GM19043 (cell line): ENCODE measurements around the gene FGD5.
A peak's percentile ranks its signal among the peaks of the same experiment; 100 is the strongest.

Experiments
- ATAC-seq: cut with Tn5 transposase; IDR thresholded peaks from one replicate; pipeline ENCODE4 v1.9.1; 2021; ENCODE audit warnings: low read depth; ENCODE audit not compliant: unreplicated experiment

The FGD5 gene, protein sequence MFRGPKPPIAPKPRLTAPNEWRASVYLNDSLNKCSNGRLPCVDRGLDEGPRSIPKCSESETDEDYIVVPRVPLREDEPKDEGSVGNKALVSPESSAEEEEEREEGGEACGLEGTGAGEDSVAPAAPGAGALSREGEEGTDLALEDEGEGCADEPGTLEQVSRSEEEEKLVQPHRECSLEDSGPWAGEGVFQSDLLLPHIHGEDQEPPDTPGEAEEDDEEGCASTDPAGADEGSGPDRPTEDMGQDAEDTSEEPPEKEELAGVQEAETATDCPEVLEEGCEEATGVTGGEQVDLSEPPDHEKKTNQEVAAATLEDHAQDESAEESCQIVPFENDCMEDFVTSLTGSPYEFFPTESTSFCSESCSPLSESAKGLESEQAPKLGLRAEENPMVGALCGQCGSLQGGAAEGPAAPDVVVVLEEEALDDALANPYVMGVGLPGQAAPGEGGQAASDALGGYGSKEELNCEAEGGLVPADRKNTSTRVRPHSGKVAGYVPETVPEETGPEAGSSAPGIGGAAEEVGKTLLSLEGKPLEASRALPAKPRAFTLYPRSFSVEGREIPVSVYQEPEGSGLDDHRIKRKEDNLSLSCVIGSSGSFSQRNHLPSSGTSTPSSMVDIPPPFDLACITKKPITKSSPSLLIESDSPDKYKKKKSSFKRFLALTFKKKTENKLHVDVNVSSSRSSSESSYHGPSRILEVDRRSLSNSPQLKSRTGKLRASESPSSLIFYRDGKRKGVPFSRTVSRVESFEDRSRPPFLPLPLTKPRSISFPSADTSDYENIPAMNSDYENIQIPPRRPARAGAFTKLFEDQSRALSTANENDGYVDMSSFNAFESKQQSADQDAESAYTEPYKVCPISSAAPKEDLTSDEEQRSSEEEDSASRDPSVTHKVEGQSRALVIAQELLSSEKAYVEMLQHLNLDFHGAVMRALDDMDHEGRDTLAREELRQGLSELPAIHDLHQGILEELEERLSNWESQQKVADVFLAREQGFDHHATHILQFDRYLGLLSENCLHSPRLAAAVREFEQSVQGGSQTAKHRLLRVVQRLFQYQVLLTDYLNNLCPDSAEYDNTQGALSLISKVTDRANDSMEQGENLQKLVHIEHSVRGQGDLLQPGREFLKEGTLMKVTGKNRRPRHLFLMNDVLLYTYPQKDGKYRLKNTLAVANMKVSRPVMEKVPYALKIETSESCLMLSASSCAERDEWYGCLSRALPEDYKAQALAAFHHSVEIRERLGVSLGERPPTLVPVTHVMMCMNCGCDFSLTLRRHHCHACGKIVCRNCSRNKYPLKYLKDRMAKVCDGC (N-terminal part only)

DNA sequence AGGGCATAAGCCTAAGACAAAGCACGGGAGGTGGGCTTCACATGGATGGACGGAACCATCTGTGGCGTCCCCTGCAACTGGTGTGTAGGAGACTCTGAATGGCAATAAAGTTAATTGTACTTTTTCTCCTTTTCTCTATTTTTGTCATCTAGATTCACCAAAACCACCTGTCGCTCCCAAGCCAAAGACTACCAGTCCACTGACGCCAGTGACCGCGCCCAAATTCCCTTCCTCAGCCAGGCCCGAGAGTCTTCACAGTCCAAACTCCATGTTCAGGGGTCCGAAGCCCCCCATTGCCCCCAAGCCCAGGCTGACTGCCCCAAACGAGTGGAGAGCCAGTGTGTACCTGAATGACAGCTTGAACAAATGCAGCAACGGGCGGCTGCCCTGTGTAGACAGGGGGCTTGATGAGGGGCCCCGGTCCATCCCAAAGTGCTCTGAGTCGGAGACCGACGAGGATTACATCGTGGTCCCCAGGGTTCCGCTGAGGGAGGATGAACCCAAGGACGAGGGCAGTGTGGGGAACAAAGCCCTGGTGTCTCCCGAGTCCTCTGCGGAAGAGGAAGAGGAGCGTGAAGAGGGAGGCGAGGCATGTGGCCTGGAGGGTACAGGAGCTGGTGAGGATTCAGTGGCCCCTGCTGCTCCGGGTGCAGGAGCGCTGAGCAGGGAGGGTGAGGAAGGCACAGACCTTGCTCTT lies at the start of gene FGD5:
Gene FGD5, plus strand, starts transcription at position 159 of the 697 bp plus-strand sequence. Its CDS starts 110 bp downstream, at position 269.
- ATAC-seq = no peak

DNA sequence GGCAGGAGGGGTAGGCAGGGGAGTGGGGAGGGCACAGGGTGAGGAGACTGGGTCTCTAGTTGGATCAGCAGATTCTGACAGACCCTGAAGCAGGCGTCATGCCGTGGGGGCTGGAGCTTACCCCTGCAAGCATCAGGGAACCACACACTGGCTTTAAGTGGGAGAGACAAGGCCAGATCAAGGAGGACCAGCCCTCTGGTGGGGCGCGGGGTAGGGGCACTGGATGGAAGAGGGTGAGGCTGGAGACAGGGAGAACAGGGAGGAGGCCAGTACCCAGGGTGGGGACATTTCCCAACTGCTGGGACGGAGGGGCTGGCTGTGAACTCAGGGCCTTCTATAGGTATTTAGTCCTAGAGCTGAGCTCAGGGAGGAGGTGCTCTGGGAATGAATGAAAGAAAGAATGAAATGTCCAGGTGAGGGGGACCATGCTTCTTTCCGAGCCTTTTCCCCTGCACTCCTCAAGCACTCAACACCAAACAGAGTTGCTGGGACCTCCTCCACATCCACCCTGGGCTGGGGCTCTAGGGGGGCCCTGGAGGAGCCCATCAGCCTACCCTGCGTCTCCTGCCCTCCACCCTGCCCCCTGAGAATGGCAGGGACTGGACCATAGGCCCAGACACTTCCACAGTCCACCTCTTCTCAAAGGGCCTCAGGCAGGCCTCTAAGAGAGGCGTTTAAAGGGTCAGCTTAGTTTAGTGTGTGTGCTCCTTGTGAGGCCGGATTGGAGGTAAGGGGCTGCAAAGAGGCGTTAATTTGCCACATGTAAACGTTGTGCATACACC lies 49.0 kb upstream of the FGD5 start:
- no peak for ATAC-seq

DNA sequence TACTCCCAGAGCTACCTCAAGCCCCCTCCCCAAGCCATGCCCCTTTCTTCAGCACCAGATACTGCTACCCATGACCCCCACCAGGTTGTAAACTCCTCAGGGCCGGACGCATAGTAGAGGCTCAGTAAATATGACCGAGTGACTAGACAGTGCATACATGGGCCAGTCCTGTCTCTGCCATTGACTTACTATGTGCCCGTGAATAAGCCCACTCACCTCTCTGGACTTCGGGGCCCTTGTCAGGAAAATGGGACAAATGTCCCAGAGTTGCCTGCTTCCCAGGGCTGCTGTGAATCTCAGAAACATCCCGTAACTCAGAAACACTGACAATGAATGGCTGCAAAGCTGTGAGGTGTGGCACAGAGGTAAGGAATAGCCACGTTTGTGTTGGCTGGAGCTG lies 48.2 kb upstream of the FGD5 start:
- ATAC-seq = no peak

DNA sequence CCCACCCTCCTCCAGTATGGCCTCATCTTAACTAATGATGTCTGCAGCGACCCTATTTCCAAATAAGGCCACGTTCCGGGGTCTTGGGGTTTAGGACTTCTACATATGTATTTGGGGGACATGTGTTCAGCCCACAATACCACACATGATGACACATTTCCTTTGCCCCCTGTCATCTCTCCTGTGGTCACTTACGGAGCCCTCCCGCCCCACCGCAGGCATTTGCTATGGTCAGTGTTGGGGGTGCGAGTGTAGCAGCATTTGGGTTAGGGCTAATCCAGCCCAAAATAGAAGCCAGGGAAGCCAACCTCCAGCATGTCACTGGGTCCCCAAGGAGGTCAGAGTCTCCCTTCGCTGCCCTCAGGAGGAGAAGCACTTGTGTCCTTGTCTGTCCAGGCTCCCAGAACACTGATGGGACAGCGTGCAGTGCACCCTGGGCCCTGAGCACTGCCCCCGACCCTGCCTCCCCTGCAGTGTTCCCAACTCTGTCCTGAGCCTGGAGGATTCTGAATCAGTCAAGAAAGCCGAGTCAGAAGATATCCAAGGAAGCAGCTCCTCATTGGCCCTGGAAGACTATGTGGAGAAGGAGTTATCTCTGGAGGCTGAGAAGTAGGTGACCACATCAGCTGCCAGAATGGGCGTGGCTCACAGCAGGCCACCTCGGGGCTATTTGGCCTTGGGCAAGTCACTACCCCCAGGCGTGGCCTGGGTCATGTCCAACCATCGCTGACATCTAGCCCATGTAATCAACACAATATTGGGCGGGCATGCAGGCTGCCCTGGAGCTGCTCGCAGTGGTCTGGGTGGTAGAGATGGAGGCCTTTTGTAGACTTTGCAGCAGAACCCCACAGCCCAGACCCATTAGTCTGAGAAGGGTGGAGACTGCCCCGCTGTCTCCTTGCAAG lies 46.9 kb upstream of the FGD5 start:
- ATAC-seq = no peak

DNA sequence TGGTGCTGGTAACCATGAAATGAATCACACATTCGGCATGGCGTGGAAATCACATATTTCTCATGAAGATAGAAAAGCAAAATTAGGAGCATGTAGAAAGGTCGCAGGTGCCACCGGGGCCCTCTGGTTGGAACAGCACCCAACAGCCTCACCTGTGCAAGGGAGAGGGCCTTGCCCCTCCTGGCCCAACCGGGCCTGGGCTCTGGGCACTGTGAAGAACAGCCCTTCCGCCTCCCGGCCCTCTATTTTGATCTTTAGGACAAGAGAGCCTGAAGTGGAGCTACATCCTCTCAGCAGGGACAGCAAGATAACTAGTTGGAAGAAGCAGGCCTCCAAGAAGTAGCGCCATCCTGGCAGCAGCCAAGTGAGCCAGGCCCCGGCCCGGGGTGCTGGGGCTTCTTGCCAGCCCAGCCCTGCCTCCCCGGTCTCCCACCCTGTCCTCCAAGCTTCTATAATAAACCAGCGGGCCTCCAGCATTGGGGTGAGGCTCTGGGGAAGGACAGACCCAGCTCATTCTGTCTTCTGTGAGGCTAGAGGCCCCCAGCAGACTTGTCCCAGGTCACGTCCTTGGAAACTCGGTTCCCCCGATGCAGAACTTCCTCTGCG lies 46.1 kb upstream of the FGD5 start:
- no peak for ATAC-seq

DNA sequence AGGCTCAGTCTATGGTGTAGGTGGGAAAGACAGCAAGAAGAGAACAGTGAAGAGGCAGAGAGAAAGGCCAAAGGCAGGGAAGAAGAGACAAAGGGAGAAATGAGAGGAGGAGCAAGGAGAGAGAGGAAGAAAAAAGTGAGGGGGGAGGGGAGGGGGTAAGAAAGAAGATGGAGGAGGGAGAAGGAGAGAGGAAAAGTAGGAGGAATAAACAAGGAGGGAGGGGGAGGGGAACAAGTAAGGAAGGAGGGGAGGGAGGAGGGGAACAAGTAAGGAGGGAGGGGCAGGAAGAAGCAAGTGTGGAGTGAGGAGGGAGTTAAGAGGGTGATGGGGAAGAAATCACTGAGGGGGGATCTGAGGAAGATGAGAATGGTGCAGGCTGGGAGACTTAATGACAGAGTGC lies 45.5 kb upstream of the FGD5 start:
- no peak for ATAC-seq

DNA sequence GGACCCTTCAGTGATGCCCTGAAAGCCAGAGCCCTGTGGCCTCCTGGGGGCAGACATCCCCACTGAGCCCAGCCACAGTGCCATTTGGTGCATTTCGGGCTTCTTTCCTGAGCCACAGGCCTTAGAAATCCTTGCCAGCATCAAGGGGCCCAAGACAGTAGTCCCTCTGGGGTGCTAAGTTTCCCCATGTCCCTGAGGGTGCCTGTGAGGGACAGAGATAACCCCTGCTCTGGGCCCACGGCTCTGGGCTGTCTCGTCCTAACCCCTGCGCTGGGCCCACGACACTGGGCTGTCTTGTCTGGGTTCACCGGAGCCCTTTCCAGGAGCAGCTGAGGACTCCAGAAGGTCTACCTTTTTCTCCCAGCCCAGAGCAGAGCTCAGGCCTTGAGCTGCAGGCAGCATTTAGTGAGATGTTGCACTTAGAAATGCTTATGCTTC lies 45.1 kb upstream of the FGD5 start:
- ATAC-seq = no peak

DNA sequence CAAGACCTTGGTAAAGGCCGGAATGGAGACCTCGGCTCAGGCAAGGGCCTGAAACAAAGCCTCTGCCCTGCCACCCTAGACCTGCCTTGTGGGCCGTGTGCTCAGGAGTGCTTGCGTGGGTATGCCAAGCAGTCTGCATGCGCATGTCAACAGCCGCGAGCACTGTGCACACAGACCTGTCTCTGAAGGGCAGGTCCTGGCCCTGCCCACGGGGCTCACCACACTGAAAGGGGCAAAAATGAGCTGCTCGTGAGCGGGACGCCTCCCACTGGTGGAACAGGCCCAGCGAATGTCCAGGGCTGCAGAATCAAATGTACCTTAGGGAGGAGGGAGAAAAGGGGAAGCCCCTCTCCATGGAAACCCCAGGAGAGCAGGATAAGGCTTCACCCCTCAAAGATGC lies 44.3 kb upstream of the FGD5 start:
- ATAC-seq = no peak

DNA sequence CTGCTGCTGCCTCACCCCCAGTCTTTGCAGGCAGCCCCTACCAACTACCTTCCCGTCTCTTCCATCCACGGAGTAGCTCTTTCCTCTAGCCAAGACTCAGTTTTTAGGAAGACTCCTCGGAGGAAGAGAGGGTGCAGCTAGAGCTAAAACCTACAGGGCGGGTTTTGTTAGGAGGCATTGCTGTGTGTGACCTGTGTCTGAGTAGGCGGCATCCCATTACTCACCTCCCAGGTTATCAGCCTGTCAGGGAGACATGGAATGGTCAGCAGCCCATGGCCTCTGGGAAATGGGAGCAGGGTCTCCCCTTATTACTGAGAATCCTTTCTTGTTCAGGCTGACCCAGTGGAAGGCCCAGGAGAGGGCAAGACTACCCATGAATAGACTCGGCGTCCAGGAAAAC lies 43.8 kb upstream of the FGD5 start:
- ATAC-seq = no peak

DNA sequence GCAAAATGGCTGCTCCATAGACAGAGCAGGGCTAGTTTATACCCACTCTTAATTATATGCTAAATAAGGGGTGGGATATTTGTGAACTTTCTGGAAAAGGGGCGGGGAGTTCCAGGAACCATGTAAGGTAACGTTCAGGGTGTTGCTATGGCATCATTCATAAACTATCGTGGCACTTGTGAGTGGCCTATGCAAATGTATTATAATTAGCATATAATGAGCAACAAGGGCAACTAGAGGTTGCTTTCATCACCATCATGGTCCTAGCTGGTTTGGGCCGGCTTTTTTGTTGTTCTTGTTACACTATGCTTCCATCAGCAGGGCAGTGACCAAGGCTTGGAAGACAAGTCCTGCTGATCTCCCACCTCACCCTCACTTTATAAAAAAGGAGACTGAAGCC lies 43.2 kb upstream of the FGD5 start:
- ATAC-seq = no peak

DNA sequence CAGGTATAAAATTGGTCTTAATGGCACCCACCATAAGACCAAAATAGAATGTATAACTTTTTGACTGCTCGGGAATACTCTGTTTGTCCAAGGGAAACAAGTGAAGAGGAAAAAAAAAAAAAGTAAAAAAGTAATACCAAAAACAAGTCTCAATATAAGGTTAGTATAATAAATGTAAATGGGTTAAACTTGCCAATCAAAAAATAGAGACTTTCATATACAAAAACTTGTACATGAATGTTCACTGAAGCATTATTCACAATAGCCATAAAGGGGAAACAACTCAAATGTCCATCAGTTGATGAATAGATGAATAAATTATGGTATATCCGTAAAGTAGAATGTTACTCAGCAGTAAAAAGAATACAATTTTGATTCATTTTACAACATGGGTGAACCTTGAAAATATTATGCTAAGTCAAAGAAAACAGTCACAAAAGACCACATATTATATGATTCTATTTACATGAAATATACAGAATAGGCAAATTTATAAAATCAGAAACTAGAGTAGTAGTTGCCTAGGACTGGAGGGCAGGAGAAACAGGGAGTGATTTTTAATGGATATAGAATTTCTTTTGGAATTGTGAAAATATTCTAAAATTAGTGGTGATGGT lies 39.6 kb upstream of the FGD5 start:
- no peak for ATAC-seq

DNA sequence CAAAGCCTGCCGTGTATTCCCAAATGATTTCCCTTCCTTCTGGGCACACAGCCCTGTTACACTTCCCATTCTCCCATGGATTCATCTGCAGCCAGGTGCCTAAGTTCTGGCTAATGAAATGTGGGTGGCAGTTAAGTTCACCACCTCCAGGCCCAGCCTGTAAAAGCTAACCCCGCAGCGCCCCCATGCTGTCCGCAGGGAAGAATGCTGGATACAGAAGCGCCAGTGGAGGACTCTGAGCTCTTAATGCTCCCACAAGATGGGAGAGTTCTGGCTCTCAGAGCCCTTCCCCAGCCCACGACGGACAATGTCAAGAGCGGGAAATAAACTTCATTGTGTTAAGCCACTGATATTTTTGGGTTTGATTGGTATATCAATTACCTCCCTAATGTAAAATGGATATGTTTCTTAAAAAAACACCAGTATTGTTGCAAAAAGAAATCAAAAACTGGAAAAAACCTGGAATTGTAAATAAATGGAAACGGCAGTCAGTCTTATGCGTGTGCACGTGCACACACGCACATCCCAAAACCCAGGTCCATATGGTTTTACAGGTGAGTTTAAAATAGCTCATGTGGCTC lies 37.7 kb upstream of the FGD5 start:
- ATAC-seq = peak; percentile 61

DNA sequence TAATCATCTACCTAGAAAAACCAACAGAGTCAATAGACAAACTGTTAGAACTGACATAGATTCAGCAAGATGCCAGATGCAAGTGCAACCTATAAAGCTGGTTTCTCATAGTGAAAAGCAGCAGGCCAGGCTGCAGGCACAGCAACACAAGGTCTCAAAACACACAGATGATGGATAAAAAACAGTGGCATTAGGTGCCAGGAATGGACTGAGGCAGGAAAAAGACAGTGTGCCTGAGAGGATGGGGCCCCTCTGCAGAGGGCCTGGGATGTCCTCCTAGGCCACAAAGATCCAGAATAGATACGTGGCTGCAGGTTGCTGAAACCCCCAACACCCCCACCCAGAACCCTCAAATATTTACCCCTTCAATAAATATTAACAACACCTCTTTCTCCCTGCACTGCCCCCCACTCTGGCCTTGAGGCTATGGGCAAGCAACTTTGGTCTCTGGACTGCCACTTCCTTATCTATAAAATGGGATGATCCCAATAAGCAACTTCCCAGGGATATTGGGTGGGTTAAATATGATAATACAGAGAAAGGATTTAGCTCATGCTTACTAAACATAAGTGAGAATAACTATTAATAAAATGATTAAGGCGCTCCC lies 35.2 kb upstream of the FGD5 start:
- ATAC-seq = no peak

DNA sequence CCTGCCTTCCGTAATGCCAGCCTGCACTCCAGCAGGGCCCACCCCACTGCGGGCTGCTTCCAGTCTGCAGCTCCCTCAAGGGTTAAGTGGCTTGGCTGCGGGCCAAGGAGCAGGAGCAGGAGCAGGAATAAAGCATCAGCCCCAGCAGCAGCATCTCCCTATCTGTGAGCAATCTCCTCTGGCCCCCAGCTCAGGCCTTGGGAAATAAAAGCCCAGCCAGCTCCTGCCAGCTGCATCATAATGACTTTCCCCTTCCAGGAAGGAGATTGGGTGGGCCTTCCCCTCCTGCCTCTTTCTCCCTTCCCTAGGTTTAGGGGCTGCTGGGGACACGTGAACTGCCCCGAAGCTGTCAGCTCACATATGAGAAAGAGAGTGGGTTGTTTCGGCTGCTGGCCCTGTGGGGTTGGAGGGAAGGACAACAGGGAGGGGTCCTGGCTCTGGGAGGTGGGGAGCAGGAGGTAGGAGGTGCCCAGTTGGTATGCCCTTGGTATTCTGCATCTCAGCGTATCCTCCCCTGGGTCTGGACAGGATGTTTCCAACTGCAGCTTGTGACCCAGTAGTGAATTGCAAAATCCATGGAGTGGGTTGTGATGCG lies 34.6 kb upstream of the FGD5 start:
- no peak for ATAC-seq

DNA sequence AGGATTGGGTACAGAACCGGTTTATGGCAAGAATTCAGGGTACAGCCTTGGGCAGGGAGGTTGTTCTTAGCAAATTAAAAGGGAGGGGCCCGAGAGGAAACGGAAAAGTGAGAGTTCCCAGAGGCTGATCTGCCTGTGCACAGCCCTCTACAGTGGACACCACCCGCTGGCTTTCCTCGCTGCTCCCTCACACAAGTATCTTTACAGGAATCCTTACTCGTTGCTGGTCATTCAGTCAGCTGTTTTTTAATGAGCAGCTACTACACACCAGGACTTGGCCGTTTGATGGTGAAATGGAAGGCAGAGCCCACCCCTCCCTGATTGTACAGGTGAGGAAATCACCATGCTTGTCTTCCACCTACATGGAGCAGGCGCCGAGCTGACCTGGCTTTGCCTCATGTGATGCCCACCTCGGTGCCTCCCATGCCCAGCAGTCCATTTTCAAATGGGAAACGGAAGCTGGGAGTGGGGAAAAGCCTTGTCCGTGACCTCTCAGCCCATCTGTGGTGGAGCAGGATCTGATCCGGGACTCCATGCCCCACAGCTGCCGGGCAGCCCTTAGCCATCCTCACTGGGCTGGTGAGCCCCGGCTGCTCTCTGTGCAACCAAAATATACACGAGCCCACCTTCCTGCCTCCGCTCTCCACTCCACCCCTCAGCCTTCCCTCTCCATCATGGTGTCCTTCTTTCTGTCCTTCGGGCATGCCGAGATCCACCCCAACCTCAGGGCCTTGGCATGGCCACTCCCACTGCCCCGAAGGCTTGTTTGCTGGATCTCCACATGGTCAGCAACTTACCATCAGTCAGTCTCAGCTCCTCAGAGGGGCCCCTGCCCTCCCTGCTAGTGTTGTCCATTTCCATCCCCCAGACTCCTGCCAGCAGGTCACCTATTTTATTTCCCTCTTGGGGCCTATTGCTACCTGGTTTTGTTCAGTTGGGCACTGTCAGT lies 33.3 kb upstream of the FGD5 start:
- ATAC-seq = no peak
